Measurements from ENCODE around the gene TBC1D5.

Gene TBC1D5

DNA sequence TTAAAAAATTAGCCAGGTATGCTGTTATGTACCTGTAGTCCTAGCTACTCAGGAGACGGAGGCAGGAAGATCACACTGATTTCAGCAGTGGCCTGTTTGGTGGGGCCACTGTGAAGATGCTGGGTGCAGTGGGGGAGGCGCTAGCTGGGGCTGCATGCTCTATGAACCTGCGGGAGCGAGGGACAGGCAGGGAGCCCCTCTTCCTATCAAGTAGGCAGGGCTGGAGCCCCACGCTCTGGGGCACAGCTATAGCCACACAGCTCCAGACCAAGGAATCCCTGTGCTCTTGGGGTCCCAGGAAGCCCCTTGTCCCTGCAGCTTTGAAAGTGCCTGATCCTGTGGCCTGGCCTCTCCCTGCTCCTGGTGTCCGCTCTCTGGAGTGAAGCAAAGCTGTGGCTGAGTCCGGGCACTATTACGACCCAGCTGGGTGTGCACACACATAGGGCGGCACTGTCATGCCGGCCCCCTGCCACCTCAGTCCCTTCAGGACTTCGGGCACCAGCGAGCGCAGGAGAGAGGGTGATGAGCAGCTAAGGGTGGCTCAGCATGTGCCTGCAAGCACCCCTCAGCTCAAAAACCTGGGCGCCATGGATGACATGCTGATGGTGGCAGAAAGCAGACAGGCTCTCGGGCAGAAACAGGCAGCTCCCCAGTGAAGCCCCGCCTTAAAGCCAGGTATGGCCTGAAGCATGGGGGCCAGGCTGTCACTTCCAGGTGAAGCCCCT is 262.6 kb downstream of the TBC1D5 start:
- no peak for DNase-seq (ENCODE audit: low spot score)

DNA sequence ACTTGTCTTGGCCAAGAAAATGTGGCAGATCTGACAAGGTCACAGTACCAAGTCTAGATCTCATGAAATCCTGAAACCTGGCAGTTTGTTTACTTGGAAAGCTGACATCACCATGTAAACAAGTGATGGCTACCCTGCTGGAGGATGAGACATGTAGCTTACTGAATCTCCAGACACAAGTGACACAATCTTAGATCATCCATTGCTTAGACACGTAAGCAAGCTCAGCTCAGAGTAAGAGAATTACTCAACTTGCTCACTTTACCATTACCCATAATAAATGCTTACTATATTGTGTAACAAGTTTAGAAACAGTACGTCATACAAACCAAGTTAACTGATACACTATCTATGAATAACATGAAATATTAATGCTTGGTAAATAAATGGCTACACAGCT is 263.8 kb downstream of the TBC1D5 start:
- no peak for DNase-seq (ENCODE audit: low spot score)

DNA sequence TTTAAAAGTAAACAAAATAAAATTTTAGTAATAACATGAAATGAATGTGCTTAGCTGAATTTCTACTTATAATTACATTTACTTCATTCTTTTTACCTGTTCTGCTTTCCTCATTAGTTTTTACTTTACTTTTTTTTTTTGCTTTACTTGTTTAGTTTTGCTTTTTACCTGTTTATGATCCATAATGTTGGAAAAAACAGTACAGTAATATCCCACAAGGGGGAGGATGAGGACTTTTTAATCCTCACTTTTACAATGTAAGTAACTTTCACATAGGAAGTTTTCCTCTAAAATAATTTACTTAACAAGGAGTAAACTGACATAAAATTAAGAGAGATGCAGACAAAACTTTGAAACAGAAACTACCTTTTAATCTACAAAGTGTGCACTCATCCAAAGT is 268.7 kb downstream of the TBC1D5 start:
- no peak for DNase-seq (ENCODE audit: low spot score)

DNA sequence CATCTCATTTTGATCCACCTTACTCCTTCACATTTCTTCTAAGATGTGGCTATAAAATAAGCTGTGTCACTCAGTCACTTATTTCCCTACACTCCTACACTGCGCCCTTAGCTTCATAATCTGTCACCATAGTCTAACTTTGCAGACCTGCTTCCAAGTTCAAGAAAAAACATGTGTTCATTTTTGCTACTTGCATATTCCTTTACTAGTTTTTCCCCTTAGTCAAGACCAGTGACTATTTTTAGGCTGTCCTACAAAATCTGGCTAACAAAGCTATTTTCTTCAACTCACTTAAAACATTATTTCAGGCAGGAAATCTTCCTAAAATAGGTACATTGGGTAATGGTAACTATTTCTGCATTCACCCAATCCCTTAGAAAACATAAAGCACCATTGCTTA is 272.5 kb downstream of the TBC1D5 start:
- DNase-seq (ENCODE audit: low spot score), result no peak

DNA sequence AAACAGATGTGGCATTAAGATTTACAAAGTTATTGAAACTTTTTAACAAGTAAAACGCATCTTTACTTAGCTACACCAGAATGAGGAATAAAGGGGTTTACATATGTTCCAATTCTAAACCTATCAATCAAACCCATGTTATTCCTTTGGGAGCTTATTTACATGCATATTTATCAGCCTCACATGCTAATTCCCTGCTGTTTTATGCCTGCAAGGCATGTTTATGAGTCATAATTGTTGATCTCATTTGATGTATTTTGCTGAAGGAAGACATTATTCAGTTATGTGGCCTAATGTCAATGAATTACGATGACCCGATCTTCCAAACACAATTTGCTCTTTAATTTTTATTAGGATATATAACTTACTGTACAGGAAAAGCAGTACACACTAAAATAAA is 272.9 kb downstream of the TBC1D5 start:
- DNase-seq (ENCODE audit: low spot score), result no peak

DNA sequence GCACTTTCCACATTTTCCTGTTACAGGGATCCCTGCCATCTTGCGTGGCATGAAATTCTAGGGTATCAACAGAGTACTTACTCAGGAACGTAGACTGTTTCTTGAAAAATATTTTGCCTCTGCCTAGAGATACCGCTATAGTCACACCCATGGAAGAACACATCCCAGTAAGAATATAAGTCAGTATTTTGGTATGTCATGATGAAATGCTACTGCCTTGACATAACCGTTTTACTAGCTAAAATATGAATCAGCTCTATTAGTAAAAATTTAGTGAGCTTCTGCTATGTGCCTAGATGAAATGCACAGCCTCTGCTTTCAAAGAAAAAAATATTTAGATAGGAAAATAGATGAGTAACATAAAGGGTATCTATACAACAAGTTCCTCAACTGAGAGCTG is 276.4 kb downstream of the TBC1D5 start:
- DNase-seq (ENCODE audit: low spot score), result no peak

DNA sequence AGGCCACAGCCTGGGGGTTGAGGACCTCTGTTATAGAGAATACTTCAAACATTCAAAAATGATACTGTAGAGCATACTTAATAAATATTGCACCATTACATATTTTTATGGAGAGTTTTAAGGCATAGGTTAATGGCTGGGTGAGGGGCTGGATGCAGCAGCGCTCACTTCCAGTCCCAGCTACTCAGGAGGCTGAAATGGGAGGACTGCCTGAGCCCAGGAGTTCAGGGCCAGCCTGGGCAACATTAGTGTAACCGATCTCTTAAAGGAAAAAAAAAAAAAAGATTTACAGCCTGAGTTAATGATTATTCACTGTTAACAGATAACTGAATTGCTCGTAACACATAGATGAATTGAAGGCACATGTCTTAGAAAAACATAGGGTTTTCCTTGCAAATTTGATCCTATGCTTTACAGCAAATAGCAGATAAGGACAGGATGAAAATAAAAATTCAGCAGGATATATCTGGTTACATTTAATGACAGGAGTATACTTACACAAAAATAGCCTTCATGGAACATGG is 282.9 kb downstream of the TBC1D5 start:
- no peak for DNase-seq (ENCODE audit: low spot score)

DNA sequence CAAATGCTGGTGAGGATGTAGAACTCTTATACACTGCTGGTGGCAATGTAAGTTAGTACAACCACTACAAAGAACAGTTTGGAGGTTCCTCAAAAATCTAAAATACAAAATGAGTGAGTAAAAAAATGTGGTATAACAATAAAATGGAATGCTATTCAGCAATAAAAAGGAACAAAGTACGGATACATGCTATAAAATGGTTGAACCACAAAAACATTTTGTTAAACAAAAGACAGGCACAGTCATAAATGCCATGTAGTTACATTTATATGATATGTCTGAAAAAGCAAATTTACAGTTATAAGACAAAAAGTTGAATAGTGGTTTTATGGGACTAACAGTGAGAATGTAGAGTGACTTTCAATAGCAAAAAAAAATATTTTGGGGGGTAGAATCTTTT is 285.8 kb downstream of the TBC1D5 start:
- no peak for DNase-seq (ENCODE audit: low spot score)

DNA sequence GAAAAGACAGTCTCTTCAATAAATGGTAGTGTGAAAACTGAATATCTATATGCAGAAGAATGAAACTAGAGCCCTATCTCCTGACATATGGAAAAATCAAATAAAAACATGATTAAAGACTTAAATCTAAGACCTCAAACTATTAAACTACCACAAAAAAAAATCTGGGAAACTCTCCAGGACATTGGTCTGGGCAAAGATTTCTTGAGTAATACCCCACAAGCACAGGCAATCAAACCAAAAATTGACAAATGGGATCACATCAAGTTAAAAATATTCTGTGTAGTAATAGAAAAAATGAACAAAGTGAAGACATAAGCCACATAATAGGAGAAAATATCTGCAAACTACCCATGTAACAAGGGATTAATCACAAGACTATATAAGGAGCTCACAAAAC is 286.4 kb downstream of the TBC1D5 start:
- no peak for DNase-seq (ENCODE audit: low spot score)

DNA sequence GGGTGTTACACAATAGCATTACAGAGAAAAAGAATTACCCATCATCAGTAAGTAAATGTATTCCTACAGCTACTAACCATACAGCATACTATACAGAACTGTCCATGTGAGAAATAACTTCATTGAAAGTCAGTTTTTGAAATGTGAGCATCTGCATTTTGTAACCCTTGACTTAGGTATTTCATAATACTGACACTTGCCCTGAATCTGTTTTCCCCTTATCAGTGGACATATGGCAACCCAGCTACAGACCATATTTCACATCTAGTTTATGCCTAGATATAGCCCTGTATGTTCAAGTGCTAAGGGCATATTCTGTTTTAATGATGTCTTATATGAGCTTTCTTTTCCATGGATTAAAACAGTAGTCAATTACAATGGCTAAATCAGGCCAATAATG is 297.6 kb downstream of the TBC1D5 start:
- no peak for DNase-seq (ENCODE audit: low spot score)

DNA sequence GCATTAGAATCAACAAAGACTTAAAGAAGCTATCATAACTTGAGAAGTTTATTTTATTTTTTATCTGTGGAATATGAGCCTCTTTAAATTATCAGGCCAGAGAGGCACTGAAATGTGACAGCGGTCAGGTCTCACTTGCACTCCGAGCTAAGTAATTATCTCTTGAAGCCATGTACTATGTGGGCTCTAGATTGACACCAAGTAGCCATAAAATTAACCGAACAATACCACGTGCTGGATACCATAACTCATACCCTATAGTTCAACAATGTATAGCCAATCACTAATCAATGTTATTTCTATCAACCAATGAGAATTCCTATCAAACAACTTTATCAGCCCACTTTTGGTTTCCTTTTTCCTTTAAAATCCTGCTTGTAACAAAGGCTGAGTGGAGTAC is 299.3 kb downstream of the TBC1D5 start:
- DNase-seq (ENCODE audit: low spot score), result no peak

DNA sequence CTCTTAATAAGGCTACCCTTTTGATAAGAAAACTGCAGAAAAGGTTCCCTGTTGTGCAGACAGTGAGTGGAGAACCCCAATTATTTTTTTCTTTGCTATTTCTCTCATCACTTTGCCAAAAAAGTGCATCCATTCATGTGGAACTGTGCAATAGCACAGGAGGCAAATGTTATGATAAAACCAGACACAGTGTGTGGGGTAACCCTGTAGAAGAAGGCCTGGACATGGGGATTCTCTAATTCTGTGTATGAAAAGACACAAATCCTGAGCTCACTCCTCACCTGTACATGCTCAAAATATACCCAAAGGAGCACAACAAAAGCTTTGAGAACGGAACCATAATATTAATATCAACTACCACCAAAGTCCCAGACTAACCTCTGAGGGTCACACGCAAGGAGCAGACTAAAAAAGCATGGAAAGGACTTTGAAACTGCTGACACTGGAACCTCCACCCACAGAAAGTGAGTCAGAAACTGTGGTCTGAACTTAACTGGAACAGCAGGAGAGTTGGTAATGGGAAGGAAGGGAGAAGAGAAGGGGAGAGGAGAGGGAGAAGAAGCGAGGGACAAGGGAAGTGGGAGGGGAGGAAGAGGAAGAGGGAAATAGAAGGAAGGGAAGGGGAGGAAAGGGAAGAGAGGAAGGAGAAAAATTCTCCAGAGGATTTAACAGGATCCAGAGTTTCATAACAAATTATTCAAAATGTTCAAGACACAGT is 299.9 kb downstream of the TBC1D5 start:
- no peak for DNase-seq (ENCODE audit: low spot score)

DNA sequence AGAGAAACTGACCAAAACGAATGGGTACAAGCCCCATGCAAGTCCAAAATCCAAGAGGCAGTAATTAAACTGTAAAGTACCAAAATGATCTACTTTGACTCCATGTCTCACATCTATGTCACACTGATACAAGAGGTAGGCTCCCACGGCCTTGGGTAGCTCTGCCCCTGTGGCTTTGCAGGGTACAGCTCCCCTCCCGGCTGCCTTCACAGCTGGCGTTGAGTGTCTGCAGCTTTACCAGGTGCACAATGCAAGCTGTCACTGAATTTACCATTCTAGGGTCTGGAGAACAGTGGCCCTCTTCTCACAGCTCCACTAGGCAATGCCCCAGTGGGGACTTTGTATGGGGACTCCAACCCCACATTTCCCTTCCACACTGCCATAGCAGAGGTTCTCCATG is 308.6 kb downstream of the TBC1D5 start:
- DNase-seq (ENCODE audit: low spot score), result no peak

DNA sequence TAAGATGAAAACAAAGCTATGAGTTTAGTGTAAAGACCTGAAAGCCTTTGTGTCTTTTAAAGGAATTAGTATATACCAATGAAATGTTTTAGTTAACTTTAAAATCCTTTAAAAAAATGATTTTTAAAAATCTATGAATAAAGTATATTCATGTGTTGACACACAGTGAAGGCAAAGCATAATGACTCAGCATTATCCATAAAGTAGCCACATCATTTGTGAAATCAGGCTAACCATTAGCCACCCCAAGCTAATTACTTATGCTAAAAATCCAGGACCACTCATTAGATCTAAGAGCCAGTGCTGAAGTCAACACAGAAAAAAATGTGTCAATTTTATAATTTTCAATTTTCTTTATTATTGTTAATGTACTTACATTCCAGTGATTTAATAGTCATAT is 310.2 kb downstream of the TBC1D5 start:
- DNase-seq (ENCODE audit: low spot score), result no peak

DNA sequence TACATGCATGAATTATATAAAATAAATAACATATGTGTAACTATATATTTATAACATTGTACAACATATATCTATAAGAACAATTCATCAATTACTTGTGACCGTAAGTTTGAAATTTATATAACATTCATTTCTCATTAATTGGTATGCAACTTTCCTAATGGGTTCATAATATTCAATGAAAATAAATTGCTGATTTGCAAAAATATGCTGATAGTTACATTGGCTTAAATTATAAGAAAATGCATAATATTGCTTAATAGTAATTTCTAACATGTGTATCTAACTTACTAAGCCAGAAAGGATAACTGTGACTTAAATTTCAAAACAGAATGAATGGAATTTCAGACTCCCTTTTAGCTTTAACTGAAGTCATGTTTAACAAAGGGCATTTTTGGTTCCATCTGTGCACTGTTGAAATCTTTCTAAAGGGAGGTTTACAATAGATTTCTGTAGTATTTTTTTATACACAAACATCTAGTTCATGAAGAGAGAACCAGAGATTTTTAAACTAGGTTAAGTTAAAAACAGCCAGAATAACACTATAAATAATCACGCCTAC is 310.9 kb downstream of the TBC1D5 start:
- no peak for DNase-seq (ENCODE audit: low spot score)

DNA sequence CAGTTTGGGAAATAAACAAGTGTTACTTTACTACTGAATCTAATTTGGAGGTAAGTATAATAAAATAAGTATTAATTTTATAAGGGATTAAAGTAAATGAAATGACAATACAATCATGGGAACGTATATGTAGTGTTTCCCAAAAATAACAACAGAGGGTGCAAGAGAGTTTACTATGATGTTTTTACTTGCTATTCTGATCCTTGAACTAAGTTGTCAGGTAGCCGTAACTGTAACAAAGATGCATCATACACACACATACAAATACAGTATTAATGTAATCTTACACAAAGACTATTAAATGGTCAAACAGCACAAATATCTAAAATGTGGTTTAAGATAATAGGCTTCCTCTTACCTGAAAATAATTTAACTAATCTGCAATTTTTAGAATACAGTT is 311.4 kb downstream of the TBC1D5 start:
- no peak for DNase-seq (ENCODE audit: low spot score)

DNA sequence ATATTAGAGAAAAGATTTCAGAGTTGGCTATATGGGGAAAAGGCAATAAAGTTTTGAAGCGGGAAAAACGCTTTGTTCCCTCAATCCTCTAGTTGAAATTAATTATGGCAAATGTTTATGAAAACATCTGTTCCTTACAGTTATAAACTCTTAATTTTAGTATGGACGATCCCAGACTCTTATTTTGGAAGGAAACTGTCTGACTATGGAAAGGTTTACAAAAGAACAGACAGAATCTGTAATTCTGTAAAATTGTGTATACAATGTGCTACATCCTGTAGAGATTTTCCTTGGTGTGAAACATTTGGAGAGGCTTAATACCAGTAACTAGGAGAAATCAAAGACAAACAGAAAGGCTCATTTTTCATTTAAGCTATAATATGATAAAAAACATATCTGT is 311.8 kb downstream of the TBC1D5 start:
- DNase-seq (ENCODE audit: low spot score), result no peak

DNA sequence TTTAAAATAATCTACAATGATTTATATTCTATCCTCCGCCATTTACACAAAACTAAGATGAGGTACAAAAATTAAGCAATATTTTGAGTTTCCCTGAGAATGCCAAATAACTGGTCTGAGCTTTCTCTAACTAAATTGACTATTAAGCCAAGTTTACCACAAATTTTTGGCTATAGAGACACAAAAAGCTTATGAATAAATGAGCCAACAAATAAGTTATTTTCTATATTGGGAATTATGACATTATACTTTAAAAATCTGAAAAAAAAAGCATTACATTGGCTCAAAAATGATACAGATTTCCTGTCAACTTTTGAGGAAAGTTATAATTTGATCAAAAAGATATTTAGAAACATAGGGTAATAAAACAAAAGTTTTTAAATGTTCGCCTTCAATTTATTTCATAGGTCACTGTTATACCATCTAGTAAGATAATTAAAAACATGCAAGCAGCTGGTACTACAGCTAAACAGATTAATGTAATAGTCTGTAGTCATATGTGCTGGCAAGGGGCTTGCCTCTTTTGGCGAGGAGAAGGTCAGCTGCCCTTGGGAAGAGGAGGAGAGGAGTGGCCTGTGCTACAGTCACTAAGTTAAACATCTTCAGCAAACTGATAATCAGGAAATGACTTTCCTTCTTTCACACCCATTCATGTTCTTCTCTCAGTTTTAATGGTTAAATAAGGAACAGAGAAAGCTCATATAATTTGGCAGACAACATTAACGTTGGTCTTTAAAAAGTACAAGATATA is 318.5 kb downstream of the TBC1D5 start:
- DNase-seq (ENCODE audit: low spot score), result no peak

DNA sequence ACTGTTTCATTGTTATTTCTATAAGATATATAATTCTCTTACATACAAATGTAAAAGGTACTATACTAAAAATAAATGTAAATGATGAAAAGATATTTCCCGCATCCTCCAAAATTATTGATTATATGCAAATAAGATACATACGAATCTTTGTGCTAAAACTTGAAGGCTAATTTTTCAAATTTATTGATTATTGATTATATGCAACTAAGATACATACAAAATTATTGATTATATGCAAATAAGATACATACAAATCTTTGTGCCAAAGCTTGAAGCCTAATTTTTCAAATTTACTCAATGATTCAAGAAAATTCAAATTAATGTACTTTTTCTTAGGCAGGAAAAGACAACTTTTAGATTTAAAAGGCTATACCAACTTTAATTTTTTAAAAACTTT is 319.8 kb downstream of the TBC1D5 start:
- DNase-seq (ENCODE audit: low spot score), result no peak

DNA sequence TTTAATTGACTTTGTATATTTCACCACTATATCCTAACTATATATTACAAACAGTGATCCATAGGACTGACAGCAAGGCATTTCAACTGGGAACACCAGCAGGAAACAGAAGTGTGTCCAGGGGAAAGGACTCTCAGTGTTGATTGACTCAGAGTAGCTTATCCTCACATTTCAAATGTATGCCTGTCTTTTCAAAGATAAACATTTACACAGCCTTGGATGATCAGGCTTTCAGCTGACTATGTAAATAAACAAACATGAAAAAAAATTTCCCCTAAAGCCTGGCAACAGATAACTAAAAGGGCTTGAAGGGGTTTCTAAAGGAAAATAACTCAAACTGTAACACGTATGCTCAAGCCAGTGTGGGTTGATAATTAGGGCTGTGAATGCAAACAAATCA is 321.8 kb downstream of the TBC1D5 start:
- no peak for DNase-seq (ENCODE audit: low spot score)

DNA sequence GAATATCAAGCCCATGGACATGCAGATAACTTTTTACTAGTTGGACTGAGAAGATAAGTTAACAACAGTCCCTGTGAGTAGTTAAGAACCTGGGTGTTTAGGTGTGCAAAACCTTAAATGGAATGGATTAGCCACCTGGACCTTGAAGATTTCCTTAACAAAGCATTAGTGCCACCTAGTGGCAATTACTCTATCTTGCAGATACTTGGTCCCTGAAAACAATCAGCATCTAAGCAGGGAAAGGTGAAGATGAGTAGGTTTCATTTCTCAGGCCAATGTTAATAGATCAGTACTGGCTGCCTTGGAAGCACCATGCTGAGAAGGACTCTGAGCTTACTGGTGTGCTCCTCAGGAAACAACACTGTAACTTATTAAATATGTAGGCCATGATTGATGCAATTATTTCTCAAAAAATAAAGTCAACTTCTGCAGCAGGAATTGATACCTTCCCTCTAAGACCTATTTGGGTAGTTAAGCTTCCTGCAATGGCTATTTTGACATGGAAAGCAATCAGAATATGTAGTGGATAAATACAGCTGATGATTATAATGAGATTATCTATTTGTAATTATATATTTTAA is 329.4 kb downstream of the TBC1D5 start:
- DNase-seq (ENCODE audit: low spot score), result peak; percentile 63

DNA sequence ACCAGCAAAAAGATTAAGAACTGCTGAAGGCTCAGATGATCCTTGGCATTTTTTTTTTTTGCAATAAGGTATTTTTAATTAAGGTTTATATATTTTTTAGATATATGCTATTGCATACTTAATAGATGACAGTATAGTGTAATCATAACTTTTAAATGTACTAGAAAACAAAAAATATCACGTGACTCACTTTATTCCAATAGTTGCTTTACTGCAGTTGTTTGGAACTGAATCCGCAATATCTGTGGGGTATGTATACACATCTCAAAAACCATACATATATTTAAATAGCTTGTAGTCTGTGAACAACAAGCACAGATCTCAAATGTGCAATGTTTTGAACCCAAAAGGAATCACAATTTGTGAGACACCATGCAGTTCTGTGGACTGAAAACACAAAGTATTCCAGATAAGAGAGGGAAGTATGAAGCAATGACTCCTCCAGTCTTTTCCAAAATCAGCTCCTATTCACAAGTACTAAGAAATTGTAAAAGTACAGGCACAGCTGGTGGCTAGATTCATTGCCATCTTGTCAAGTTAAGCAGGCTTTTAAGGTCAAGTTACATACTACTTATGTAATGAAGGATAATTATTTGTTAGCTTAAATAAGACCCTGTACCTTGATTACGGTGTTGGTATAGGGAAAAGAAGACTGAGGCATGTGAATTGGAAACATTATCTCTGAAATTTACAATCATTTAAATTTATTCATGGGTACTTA is 331.1 kb downstream of the TBC1D5 start:
- DNase-seq (ENCODE audit: low spot score), result no peak

Measured in CD4-positive, alpha-beta T cell treated with Interleukin-2 at 100 ng/mL for 4 hours (primary cell).